COLO668 (cell line): Measurements from ENCODE around the gene DAZ4.
"Not testable (repeated sequence)": the region's sequence is repeated elsewhere in the genome, so short reads cannot be mapped to it uniquely, and the experiment has no call there.

Source experiments
- DNase-seq: peaks from one replicate; lab custom pipeline; 2025; ENCODE audit not compliant: unreplicated experiment; lab: John Stamatoyannopoulos, UW

DAZ4 gene

DNA sequence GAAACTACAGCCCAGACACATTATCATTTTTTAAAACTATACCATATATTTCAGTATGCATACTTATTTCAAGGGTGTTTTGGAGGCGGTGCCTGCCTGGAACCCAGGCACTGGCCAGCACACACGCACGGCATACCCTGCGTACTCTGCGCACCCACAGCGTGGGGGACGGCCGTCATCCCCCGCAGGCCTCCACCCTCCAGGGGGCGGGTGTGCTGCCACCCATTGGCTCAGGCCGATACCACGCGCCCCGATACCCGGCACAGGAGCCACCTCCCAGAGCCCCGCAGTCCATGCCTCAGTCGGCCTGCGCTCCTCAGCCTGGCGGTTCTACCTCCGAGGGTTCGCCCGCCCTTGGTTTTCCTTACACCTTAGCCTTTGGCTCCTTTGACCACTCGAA is at the start of gene DAZ4:
DAZ4 (plus strand) TSS at position 301 of the 400 bp plus-strand sequence. CDS start 208 bp downstream, outside the sequence.
- not testable (repeated sequence) for DNase-seq

- DNase-seq = not testable (repeated sequence)
These were observed 20.4 kb upstream of the DAZ4 start, which contains the start of gene DAZ3 for GRCh38 chrY:24813293-24813692. Gene DAZ3 (minus strand): TSS chrY:24813393. CDS start chrY:24813185, 208 bp downstream.

GRCh38 chrY:24821836-24822235 is 11.9 kb upstream of the DAZ4 start:
- not testable (repeated sequence) for DNase-seq

- DNase-seq = not testable (repeated sequence)
These were observed 9.4 kb upstream of the DAZ4 start for GRCh38 chrY:24824184-24824879.

DNA sequence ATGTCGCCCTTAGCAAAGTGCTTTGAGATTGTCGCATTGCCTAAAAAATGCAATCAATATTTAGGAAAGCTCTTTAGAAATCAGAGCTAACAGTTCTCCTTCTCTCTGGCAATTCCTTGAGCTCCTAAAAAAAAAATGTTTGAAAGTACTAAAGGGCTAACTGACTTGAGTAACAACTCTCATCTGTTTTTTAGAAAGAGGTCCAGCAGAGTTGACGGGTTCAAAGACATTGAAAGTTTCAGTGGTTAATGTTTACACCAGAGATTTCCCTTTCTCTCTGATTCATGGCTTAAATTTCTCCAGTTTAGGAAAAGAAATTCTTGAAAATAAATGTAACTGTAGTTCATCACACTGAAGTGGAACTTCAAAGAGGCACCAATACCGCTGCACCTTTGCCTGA is 8.7 kb upstream of the DAZ4 start:
- DNase-seq = not testable (repeated sequence)
